Osteoblast (primary cell): Measurements from ENCODE around the gene ALX4. TPM values are rescaled to one million over a fixed set of nuclear protein-coding genes. Genes with fewer than 3 reads are reported as not detected.

Experiments
- DNase-seq: peaks from one replicate; pipeline ENCODE4 v3.0.0; 2011; ENCODE audit warnings: low spot score, mixed read lengths; ENCODE audit not compliant: insufficient read length; ENCODE audit errors: missing footprints
- H2AFZ ChIP-seq: 2 replicates; pipeline ENCODE4 v1.6.0; 2011; ENCODE audit warnings: mild to moderate bottlenecking, low read length
- H3K27ac ChIP-seq: 2 replicates; pipeline ENCODE4 v1.5.1; 2011; ENCODE audit warnings: mild to moderate bottlenecking, low read depth, low read length, moderate library complexity
- H3K27me3 ChIP-seq: 2 replicates; pipeline ENCODE4 v1.6.0; 2012; ENCODE audit warnings: mild to moderate bottlenecking, control low read depth, inconsistent platforms, low read length, moderate library complexity; ENCODE audit not compliant: insufficient read depth
- H3K36me3 ChIP-seq: 2 replicates; pipeline ENCODE4 v1.5.1; 2011; ENCODE audit warnings: mild to moderate bottlenecking, low read length, control low read depth, moderate library complexity; ENCODE audit not compliant: insufficient read depth
- H3K4me1 ChIP-seq: 2 replicates; pipeline ENCODE4 v1.5.1; 2011; ENCODE audit warnings: mild to moderate bottlenecking, low read length, control low read depth, moderate library complexity; ENCODE audit not compliant: insufficient read depth
- H3K4me2 ChIP-seq: 2 replicates; pipeline ENCODE4 v1.6.0; 2011; ENCODE audit warnings: mild to moderate bottlenecking, low read length; ENCODE audit not compliant: insufficient read depth
- H3K4me3 ChIP-seq: fragments of 200-600 bp; sonication (generic); 3 replicates; pipeline ENCODE4 v1.5.1; 2012; ENCODE audit warnings: mild to moderate bottlenecking, low read length, inconsistent platforms; ENCODE audit not compliant: insufficient read depth
- H3K79me2 ChIP-seq: 2 replicates; pipeline ENCODE4 v1.6.0; 2012; ENCODE audit warnings: mild to moderate bottlenecking, low read length, control low read depth, inconsistent platforms; ENCODE audit not compliant: insufficient read depth
- H3K9me3 ChIP-seq: 2 replicates; pipeline ENCODE4 v1.5.1; 2011; ENCODE audit warnings: low read depth, low read length, control low read depth
- H4K20me1 ChIP-seq: 2 replicates; pipeline ENCODE4 v1.6.0; 2012; ENCODE audit warnings: mild to moderate bottlenecking, low read length, control low read depth; ENCODE audit not compliant: insufficient read depth
- CTCF ChIP-seq: IDR thresholded peaks from 2 replicates; pipeline ENCODE4 v1.5.1; 2011; ENCODE audit warnings: mild to moderate bottlenecking, low read depth, low read length, moderate library complexity; ENCODE audit errors: extremely low read depth
- total RNA-seq: library from RNA; depleted of rRNA; stranded (reverse); fragments of >200 nt; gene quantifications from 2 replicates; pipeline ENCODE4 v1.2.3, GENCODE V29; 2012

The ALX4 gene
- total RNA-seq, 1 donor: under 0.01 TPM

GRCh38 chr11:44281151-44281550 lies 28.8 kb downstream of the ALX4 start:
- H4K20me1 ChIP-seq: no peaks in the 10 kb centered on the region
- H3K4me1 ChIP-seq: no peaks in the 10 kb centered on the region
- no peaks in the 10 kb centered on the region for H3K9me3 ChIP-seq
- TF ChIP-seq CTCF: no peak
- no peaks in the 10 kb centered on the region for H3K27me3 ChIP-seq
- no peak overlapping the region for H2AFZ ChIP-seq
- no peak overlapping the region for H3K27ac ChIP-seq
- H3K79me2 ChIP-seq: no peaks in the 10 kb centered on the region
- H3K36me3 ChIP-seq: no peaks in the 10 kb centered on the region
- H3K4me3 ChIP-seq: no peak overlapping the region
- no peak overlapping the region for H3K4me2 ChIP-seq
- DNase-seq: no peak

- no peak overlapping the region for H3K27ac ChIP-seq
- H3K79me2 ChIP-seq: no peaks in the 10 kb centered on the region
- H3K4me1 ChIP-seq: no peaks in the 10 kb centered on the region
- H2AFZ ChIP-seq: no peak overlapping the region
- H4K20me1 ChIP-seq: no peaks in the 10 kb centered on the region
- H3K4me2 ChIP-seq: no peak overlapping the region
- DNase-seq: no peak
- no peaks in the 10 kb centered on the region for H3K27me3 ChIP-seq
- no peaks in the 10 kb centered on the region for H3K9me3 ChIP-seq
- H3K4me3 ChIP-seq: no peak overlapping the region
- no peaks in the 10 kb centered on the region for H3K36me3 ChIP-seq
- no peak for TF ChIP-seq CTCF
These were observed 29.7 kb downstream of the ALX4 start for GRCh38 chr11:44280257-44280656.

GRCh38 chr11:44279483-44279882 lies 30.5 kb downstream of the ALX4 start:
- Histone ChIP-seq H4K20me1 (no peaks in the 10 kb centered on the region), H3K4me1 (no peaks in the 10 kb centered on the region), H3K79me2 (no peaks in the 10 kb centered on the region), H3K36me3 (no peaks in the 10 kb centered on the region), H3K27me3 (no peaks in the 10 kb centered on the region), H2AFZ (no peak overlapping the region), H3K9me3 (no peaks in the 10 kb centered on the region), H3K4me3 (no peak overlapping the region), H3K27ac (no peak overlapping the region), H3K4me2 (no peak overlapping the region)
- no peak for DNase-seq
- no peak for TF ChIP-seq CTCF

- H3K9me3 ChIP-seq: no peaks in the 10 kb centered on the region
- no peak overlapping the region for H2AFZ ChIP-seq
- H3K79me2 ChIP-seq: no peaks in the 10 kb centered on the region
- no peak overlapping the region for H3K27ac ChIP-seq
- H3K4me1 ChIP-seq: no peaks in the 10 kb centered on the region
- H3K36me3 ChIP-seq: no peaks in the 10 kb centered on the region
- no peaks in the 10 kb centered on the region for H4K20me1 ChIP-seq
- no peak overlapping the region for H3K4me3 ChIP-seq
- no peak for DNase-seq
- no peak for TF ChIP-seq CTCF
- H3K4me2 ChIP-seq: no peak overlapping the region
- no peaks in the 10 kb centered on the region for H3K27me3 ChIP-seq
These were observed 32.5 kb downstream of the ALX4 start for GRCh38 chr11:44277196-44278090.
